Esophagus muscularis mucosa (tissue), 4 donors: ENCODE results near the gene DDR1.
"Not testable (repeated sequence)": the region's sequence is repeated elsewhere in the genome, so short reads cannot be mapped to it uniquely, and the experiment has no call there.

Experiments
- CTCF ChIP-seq, 3 experiments: fragments of 200-600 bp in 2 of 3; fragments of 450-650 bp in 1 of 3; sonication (generic) in 2 of 3; IDR thresholded peaks; one replicate each; pipeline ENCODE4 v1.5.1; 2017 to 2019; ENCODE audit warnings: antibody characterized with exemption in 3 of 3, mild to moderate bottlenecking in 2 of 3, moderate library complexity in 1 of 3
- EP300 ChIP-seq: sonication (generic); formaldehyde crosslinking; IDR thresholded peaks from one replicate; pipeline ENCODE4 v1.6.1; 2017; ENCODE audit warnings: antibody characterized with exemption
- POLR2A ChIP-seq: fragments of 450-650 bp; IDR thresholded peaks from one replicate; pipeline ENCODE4 v1.6.1; 2017; ENCODE audit warnings: antibody characterized with exemption, moderate library complexity, mild to moderate bottlenecking, low read depth

DNA sequence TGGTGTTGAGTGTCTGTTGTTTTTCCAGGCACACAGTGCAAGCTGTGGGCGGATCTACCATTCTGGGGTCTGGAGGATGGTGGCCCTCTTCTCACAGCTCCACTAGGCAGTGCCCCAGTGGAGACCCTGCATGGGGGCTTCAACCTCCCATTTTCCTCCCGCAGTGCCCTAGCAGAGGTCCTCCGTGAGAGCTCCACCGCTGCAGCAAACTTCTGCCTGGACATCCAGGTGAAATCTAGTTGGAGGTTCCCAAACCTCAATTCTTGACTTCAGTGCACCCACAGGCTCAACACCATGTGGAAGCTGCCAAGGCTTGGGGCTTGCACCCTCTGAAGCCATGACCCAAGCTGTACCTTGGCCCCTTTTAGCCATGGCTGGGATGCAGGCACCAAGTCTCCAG lies 24.6 kb upstream of the DDR1 start:
- not testable (repeated sequence) for TF ChIP-seq CTCF (IDR thresholded peaks at IDR 0.05); EP300; POLR2A
